Stimulated activated CD8-positive, alpha-beta memory T cell treated with anti-CD3 and anti-CD28 coated beads, Interleukin-15, amount 100 ng/mL, for 24 hours (primary cell): ENCODE results near the gene PIGT.
"Not testable (repeated sequence)": the region's sequence is repeated elsewhere in the genome, so short reads cannot be mapped to it uniquely, and the experiment has no call there.

Experiments used
- DNase-seq: peaks from one replicate; pipeline ENCODE4 v3.0.0-alpha.2; 2020; ENCODE audit warnings: low read depth

Gene PIGT

DNA sequence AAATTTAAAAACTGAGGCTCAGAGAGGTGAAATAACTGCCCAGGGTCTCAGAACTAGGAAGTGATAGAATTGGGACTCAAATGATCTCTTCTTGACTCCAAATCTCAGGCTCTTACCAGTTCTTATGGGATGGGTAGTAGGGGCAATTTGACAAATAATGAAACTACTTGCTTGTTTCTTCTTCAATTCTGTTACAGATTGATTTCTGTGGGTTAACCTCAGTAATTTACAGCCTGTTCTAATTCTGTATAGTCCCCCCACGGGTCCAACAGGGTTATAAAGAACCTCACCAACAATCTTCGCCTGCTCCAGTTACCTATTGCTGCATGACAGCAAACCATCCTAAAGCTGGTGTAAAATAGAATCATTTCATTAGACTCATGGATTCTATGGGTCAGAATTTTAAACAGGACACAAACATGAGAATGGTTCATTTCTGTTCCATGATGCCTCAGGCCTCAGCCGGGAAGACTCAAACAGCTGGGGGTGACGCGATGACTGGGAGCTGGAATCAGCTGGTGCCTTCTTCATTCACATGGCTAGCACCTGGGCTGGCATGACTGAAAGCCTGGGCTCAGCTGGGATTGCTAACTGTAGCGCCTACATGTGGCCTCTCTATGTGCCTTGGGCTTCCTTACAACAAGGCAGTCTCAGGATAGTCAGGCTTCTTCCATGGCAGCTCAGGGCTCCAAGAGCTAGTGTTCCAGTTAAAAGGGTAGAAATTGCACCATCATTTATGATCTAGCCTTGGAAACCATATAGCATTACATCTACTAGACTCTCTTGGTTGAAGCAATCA is 47.0 kb downstream of the PIGT start:
- DNase-seq = no peak

DNA sequence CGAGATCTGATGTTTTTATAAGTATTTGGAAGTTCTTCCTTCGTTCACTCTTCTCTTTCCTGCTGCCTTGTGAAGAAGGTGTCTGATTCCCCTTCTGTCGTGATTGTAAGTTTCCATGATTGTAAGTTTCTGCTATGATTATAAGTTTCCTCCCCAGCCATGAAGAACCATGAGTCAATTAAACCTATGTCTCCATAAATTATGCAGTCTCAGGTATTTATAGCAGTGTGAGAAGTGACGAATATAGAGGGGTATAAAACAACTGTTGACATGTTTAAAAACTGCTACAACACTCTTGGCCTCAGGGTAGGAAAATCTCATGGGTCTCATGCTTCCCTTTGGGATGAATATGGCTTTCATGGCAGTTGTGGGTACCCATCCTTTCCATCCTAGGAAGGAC is 47.8 kb downstream of the PIGT start:
- DNase-seq = no peak

DNA sequence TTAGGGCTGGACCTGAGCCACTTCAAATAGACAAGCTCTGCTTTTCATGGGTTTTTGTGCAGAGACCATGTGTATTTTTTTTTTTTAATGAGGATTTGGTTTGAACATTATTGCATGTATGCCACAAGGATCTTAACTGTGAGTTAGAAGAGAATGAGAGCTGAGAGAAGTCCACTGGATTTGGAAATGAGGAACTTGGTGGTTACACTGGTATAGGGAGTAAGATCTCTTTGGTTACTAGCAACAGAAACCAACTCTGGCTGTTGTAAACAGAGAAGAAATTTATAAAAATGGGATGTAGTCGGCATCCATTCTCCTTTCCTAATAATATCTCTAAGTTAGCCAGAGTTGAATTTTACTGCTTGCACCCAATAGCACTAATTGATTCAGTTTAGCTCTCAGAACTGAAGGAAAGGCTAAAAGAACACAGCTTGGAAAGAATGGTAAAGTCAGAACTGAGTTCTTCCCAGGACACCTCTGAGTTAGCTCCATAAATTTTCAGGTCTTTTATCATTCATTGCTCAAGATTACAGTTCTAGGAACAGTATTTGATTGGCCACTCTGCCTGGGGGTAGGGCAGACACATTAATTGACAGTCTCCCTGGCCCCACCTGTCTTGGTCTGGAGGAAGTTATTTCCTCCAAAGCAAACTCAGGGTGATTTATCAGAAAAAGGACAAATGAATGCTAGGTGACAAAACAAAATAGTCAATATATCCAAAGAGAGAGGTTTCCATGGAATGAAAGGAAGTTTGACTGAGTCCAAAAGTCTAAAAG is 49.7 kb downstream of the PIGT start:
- DNase-seq = no peak

DNA sequence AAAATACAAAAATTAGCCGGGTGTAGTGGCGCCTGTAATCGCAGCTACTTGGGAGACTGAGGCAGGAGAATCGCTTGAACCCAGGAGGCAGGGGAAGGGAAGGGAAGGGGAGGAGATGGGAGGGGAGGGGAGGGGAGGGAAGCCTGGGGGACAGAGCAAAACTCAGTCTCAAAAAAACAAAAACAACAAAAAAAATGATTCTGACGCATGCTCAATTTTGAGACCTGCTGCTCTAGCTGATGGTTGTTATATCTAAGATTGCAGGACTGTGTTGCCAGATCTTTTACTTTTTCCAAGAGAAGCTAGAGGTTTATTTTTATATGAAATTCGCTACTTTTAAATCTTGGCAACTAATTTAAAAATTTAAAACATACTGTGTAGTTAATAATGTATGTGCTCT is 51.2 kb downstream of the PIGT start:
- DNase-seq = no peak

DNA sequence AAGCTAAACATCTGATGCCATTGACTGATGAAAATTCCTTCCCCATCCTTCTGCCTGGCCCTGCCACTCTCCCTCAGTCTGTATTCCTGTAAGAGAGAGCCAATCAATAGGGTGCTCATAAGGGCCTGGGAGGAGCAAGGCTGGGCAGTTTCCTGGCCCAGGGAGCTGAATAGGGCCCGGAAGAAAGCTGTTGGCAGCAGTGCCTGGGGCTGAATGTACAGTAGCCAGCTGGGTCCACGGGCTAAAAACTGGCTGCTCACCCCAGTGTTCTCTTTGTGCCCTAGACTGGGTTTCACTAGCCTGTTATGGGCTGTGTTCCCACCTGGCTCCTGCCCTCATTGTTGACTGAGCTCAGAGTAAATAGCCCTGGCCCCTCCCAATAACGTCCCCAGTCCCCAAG is 51.9 kb downstream of the PIGT start:
- DNase-seq = no peak

DNA sequence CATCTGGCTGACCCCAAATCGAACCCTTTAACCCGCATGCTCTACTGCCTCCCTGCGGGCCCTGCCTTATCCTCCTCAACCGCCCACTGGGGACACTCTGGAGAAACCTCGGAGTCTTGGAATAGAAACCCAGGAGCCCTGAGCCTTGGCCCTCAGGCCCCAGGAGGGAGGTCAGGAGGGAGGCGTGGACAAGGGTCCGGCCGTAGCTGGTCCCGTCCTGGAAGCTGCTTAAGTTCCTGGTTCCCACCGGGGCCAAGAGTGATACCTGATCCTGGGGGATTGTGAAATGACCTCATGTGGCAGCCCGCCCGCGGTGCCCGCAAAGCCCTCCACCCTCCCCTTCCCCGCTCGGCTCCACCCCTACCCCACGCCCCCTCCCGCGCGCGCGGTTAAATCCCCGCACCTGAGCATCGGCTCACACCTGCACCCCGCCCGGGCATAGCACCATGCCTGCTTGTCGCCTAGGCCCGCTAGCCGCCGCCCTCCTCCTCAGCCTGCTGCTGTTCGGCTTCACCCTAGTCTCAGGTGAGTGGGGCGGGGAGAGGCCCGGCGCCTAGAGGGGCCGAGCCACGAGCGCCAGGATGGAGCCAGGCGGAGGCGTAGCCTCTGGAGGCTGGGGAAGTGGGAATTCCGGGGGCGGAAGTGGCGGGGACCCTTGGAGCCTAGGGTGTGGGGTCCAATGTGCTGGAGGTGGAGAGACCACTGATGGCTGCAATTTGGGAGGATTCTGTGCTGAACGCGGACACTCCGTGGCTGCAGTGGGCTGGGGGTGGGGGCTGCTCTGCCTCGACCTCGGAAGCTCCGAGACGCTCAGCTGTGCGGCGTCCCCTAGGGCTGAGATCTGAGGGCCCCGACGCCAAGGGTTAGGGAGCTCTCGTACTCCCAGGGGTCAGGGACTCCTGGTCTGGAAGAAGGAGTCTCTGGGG is 53.7 kb downstream of the PIGT start, which contains the start of gene WFDC2:
TSS of gene WFDC2 (plus strand) at position 418 of the 926 bp plus-strand sequence. CDS start at position 447, 29 bp downstream.
- no peak for DNase-seq

DNA sequence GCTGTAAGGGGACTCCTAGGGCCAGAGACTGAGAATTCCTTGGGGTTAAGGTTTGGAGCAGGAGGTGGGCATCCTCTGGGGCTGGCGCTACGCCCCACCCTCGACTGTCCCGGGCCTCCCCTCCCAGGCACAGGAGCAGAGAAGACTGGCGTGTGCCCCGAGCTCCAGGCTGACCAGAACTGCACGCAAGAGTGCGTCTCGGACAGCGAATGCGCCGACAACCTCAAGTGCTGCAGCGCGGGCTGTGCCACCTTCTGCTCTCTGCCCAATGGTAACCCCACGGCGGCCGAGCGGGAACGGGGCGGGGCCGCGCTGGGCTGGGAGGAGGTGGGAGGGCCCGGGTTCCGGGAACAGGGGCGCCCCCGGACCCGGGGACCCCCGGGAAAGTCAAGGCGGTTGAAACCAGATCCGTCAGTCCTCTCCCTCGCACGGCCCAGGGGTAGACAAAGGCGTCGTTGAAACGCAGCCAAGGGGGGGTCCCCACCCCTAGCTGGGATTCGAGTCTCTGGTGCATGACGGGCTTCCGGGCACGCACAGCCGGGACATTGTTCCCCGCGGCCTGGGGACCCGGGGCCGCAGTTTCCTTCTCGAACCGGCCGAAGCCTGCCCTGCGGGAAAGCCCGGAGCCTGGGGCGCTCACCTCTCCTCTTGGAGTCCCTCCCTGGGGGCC is 54.5 kb downstream of the PIGT start:
- no peak for DNase-seq

DNA sequence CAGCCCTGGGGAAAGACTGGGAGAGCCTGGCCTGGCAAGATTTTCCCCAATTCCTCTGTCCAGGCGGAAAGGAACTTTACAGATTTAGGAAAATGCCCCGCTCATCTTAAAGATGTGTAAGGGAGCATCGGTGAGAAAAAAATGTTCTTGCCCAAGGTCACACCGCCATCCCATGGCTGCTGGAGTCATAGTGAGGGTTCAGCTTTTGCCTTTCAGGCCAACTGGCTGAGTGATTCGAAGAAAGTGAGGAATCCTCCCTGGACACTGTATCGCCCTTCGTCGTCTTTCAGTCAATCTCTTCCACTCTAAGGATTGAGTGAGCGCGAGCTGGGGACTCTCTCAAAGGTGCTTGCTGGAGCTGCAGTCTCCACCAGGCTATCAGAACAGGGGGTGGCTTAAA is 55.0 kb downstream of the PIGT start:
- no peak for DNase-seq

DNA sequence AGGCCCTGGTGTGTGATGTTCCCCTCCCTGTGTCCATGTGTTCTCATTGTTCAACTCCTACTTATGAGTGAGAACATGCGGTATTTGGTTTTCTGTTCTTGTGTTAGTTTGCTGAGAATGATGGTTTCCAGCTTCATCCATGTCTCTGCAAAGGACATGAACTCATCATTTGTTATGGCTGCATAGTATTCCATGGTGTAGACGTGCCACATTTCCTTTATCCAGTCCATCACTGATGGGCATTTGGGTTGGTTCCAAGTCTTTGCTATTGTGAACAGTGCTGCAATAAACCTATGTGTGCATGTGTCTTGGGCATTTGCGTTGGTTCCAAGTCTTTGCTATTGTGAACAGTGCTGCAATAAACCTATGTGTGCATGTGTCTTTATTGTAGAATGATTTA is 56.3 kb downstream of the PIGT start:
- not testable (repeated sequence) for DNase-seq
